ENCODE measurements around the gene PRICKLE4.

The PRICKLE4 gene

DNA sequence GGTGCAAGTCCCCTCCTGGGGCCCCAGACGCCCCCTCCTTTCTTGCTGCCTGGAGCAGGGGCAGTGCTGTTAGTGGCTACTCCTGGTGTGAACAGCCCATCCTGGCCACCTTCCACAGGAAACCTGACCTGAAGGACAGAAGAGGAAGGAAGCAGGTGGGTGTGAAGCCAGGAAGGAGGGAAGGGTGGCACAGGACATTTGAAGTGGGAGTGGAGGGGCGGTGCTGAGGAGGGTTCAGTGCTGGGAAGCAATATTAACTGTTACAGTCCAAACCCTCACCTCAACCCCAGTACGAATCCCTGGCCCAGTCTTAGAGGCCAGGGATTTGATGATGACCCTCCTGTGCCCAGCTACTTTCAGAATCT lies 766 bp downstream of the PRICKLE4 start:
- Histone ChIP-seq H3K4ac (ENCODE audit: low read depth in 1 of 2, low read length in 2 of 2) (no peak overlapping the region), H2BK5ac (ENCODE audit: low read depth, low read length, poor library complexity, severe bottlenecking) (no peak overlapping the region), H2BK120ac (ENCODE audit: low read depth, low read length) (no peak overlapping the region)

DNA sequence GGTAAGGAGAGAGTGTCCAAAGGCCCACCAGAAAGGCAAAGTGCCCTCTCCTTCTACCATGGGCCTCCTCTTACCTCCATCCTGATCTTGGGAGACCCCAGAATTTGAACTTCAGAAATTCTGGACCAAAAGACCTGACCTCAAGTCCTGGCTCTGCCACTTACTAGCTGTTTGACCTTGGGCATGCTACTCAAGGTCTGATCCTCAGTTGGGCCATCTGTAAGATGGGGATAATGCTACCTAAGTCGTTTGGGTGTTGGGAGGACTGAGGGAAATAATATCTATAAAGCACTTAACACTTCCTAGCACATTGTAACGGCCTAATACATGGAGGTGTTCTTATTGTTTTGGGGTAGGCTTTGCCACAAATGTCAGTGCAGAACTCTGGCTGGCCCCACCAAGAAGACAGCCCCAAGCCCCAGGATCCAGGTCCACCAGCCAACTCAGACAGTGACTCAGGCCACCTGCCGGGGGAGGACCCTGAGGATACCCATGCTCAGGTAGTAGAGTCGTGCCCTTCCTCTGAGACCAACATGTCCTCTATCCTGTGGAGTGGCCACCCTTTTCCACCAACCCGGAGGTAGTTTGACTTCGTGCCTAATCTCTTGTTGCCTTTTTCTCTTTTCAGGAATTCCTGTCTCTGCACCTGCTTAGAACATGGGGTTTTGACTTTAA lies 2.7 kb downstream of the PRICKLE4 start:
- H2BK5ac ChIP-seq (ENCODE audit: low read depth, low read length, poor library complexity, severe bottlenecking): no peak overlapping the region
- H3K23ac ChIP-seq (ENCODE audit: low read length in 2 of 2): no peak overlapping the region
- H3K14ac ChIP-seq (ENCODE audit: low read length in 2 of 2): no peak overlapping the region
- WGBS: 85% methylated on average over 5 of the region's 6 CpGs
- no peak overlapping the region for H3K9ac ChIP-seq (ENCODE audit: low read length)
- no peak overlapping the region for H3K18ac ChIP-seq (ENCODE audit: low read depth in 1 of 2, low read length in 2 of 2)
- no peak overlapping the region for H2BK120ac ChIP-seq (ENCODE audit: low read depth, low read length)
- no peak overlapping the region for H2BK12ac ChIP-seq (ENCODE audit: low read length in 2 of 2)
- H3K4me2 ChIP-seq (ENCODE audit: low read length, poor library complexity, severe bottlenecking): no peak overlapping the region
- no peak for DNase-seq
- H4K8ac ChIP-seq (ENCODE audit: low read length): no peak overlapping the region
- H3K4ac ChIP-seq (ENCODE audit: low read depth in 1 of 2, low read length in 2 of 2): no peak overlapping the region
- H2AK5ac ChIP-seq (ENCODE audit: low read length, severe bottlenecking): no peak overlapping the region
- H3K79me1 ChIP-seq (replicated peaks; ENCODE audit: low read length, poor library complexity, severe bottlenecking): peaks cover 16% of the 10 kb centered on the region
- H2BK15ac ChIP-seq (ENCODE audit: low read depth, poor library complexity, severe bottlenecking): no peak overlapping the region
- peaks cover 20% of the 10 kb centered on the region for H3K4me1 ChIP-seq (ENCODE audit: control insufficient read depth, insufficient read depth, low read depth, low read length)
- H3K27me3 ChIP-seq (ENCODE audit: control insufficient read depth in 1 of 2, insufficient read depth in 1 of 2, low read length in 2 of 2): no peaks in the 10 kb centered on the region
- no peaks in the 10 kb centered on the region for H3K36me3 ChIP-seq (ENCODE audit: control insufficient read depth in 1 of 2, insufficient read depth in 2 of 2, low read depth in 1 of 2, low read length in 2 of 2)
- H4K91ac ChIP-seq (ENCODE audit: low read length): no peak overlapping the region
- H3K4me3 ChIP-seq (ENCODE audit: insufficient read depth in 1 of 2, low read depth in 1 of 2, low read length in 2 of 2): peak overlapping the region in 1 of 2 experiments; percentile 18
- no peaks in the 10 kb centered on the region for H3K9me3 ChIP-seq (ENCODE audit: control insufficient read depth, low read length)
- no peak overlapping the region for H3K27ac ChIP-seq (ENCODE audit: low read length, poor library complexity, severe bottlenecking)
- no peak overlapping the region for H2AFZ ChIP-seq (ENCODE audit: low read depth, low read length)

More for the DNA sequence above, 766 bp downstream of the PRICKLE4 start:
- no peak overlapping the region for H2AFZ ChIP-seq (ENCODE audit: low read depth, low read length)
- no peak for DNase-seq
- H2BK15ac ChIP-seq (ENCODE audit: low read depth, poor library complexity, severe bottlenecking): no peak overlapping the region
- peaks cover 5 to 14% of the 10 kb centered on the region in 2 experiments for H3K36me3 ChIP-seq (ENCODE audit: control insufficient read depth in 1 of 2, insufficient read depth in 2 of 2, low read depth in 1 of 2, low read length in 2 of 2)
- no peak overlapping the region for H2AK5ac ChIP-seq (ENCODE audit: low read length, severe bottlenecking)
- H3K9me3 ChIP-seq (ENCODE audit: control insufficient read depth, low read length): no peaks in the 10 kb centered on the region
- no peak overlapping the region for H4K8ac ChIP-seq (ENCODE audit: low read length)
- H3K27me3 ChIP-seq (ENCODE audit: control insufficient read depth in 1 of 2, insufficient read depth in 1 of 2, low read length in 2 of 2): no peaks in the 10 kb centered on the region
- H3K4me3 ChIP-seq (ENCODE audit: insufficient read depth in 1 of 2, low read depth in 1 of 2, low read length in 2 of 2): peak overlapping the region in 1 of 2 experiments; percentile 77
- no peak overlapping the region for H3K14ac ChIP-seq (ENCODE audit: low read length in 2 of 2)
- peaks cover 20% of the 10 kb centered on the region for H3K4me1 ChIP-seq (ENCODE audit: control insufficient read depth, insufficient read depth, low read depth, low read length)
- 48% methylated on average over 2 of the region's 3 CpGs for WGBS
- no peak overlapping the region for H3K23ac ChIP-seq (ENCODE audit: low read length in 2 of 2)
- H3K27ac ChIP-seq (ENCODE audit: low read length, poor library complexity, severe bottlenecking): no peak overlapping the region
- no peak overlapping the region for H3K4me2 ChIP-seq (ENCODE audit: low read length, poor library complexity, severe bottlenecking)
- peaks cover 17% of the 10 kb centered on the region for H3K79me1 ChIP-seq (replicated peaks; ENCODE audit: low read length, poor library complexity, severe bottlenecking)
- H3K9ac ChIP-seq (ENCODE audit: low read length): no peak overlapping the region
- peak overlapping the region in 1 of 2 experiments; percentile 45 for H2BK12ac ChIP-seq (ENCODE audit: low read length in 2 of 2)
- H4K91ac ChIP-seq (ENCODE audit: low read length): no peak overlapping the region
- H3K18ac ChIP-seq (ENCODE audit: low read depth in 1 of 2, low read length in 2 of 2): no peak overlapping the region

- WGBS: 54% methylated on average over 3 of the region's 5 CpGs
- H3K4me2 ChIP-seq (ENCODE audit: low read length, poor library complexity, severe bottlenecking): no peak overlapping the region
- no peaks in the 10 kb centered on the region for H3K9me3 ChIP-seq (ENCODE audit: control insufficient read depth, low read length)
- DNase-seq: no peak
- no peak overlapping the region for H3K4ac ChIP-seq (ENCODE audit: low read depth in 1 of 2, low read length in 2 of 2)
- no peak overlapping the region for H3K9ac ChIP-seq (ENCODE audit: low read length)
- no peak overlapping the region for H3K18ac ChIP-seq (ENCODE audit: low read depth in 1 of 2, low read length in 2 of 2)
- no peak overlapping the region for H2BK15ac ChIP-seq (ENCODE audit: low read depth, poor library complexity, severe bottlenecking)
- no peak overlapping the region for H2BK120ac ChIP-seq (ENCODE audit: low read depth, low read length)
- no peak overlapping the region for H2BK12ac ChIP-seq (ENCODE audit: low read length in 2 of 2)
- no peak overlapping the region for H4K91ac ChIP-seq (ENCODE audit: low read length)
- H2AK5ac ChIP-seq (ENCODE audit: low read length, severe bottlenecking): no peak overlapping the region
- no peak overlapping the region for H3K23ac ChIP-seq (ENCODE audit: low read length in 2 of 2)
- no peak overlapping the region for H3K27ac ChIP-seq (ENCODE audit: low read length, poor library complexity, severe bottlenecking)
- H2BK5ac ChIP-seq (ENCODE audit: low read depth, low read length, poor library complexity, severe bottlenecking): no peak overlapping the region
- peaks cover 21% of the 10 kb centered on the region for H3K4me1 ChIP-seq (ENCODE audit: control insufficient read depth, insufficient read depth, low read depth, low read length)
- peaks cover 0 to 9% of the 10 kb centered on the region in 2 experiments for H3K36me3 ChIP-seq (ENCODE audit: control insufficient read depth in 1 of 2, insufficient read depth in 2 of 2, low read depth in 1 of 2, low read length in 2 of 2)
- no peak overlapping the region for H3K4me3 ChIP-seq (ENCODE audit: insufficient read depth in 1 of 2, low read depth in 1 of 2, low read length in 2 of 2)
- no peak overlapping the region for H2AFZ ChIP-seq (ENCODE audit: low read depth, low read length)
- H3K27me3 ChIP-seq (ENCODE audit: control insufficient read depth in 1 of 2, insufficient read depth in 1 of 2, low read length in 2 of 2): no peaks in the 10 kb centered on the region
- peaks cover 10% of the 10 kb centered on the region for H3K79me1 ChIP-seq (replicated peaks; ENCODE audit: low read length, poor library complexity, severe bottlenecking)
- H3K14ac ChIP-seq (ENCODE audit: low read length in 2 of 2): no peak overlapping the region
- no peak overlapping the region for H4K8ac ChIP-seq (ENCODE audit: low read length)
Measured at GRCh38 chr6:41784581-41785171, 4.1 kb downstream of the PRICKLE4 start.

DNA sequence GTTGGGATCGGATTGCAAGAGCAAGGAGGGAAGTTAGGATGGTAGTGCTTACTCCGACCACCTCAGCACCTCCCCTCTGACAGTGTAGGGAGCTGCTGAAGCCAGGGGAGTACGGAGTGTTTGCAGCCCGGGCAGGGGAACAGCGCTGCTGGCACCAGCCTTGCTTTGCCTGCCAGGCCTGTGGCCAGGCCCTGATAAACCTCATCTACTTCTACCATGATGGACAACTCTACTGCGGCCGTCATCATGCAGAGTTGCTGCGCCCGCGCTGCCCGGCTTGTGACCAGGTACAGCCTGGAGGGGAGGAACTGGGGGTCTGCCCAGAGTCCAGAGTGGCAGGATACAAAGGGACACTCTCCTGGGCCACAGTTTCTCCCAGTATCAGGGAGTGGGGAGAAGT lies 4.7 kb downstream of the PRICKLE4 start:
- Histone ChIP-seq H3K79me1 (replicated peaks; ENCODE audit: low read length, poor library complexity, severe bottlenecking) (peaks cover 13% of the 10 kb centered on the region), H4K8ac (ENCODE audit: low read length) (no peak overlapping the region), H2BK12ac (ENCODE audit: low read length in 2 of 2) (no peak overlapping the region), H3K4me1 (ENCODE audit: control insufficient read depth, insufficient read depth, low read depth, low read length) (peaks cover 23% of the 10 kb centered on the region), H2BK120ac (ENCODE audit: low read depth, low read length) (no peak overlapping the region), H3K9me3 (ENCODE audit: control insufficient read depth, low read length) (no peaks in the 10 kb centered on the region), H3K14ac (ENCODE audit: low read length in 2 of 2) (no peak overlapping the region), H3K9ac (ENCODE audit: low read length) (no peak overlapping the region), H3K18ac (ENCODE audit: low read depth in 1 of 2, low read length in 2 of 2) (no peak overlapping the region), H3K23ac (ENCODE audit: low read length in 2 of 2) (no peak overlapping the region), H2AFZ (ENCODE audit: low read depth, low read length) (no peak overlapping the region), H3K4me2 (ENCODE audit: low read length, poor library complexity, severe bottlenecking) (no peak overlapping the region), H4K91ac (ENCODE audit: low read length) (no peak overlapping the region), H3K27ac (ENCODE audit: low read length, poor library complexity, severe bottlenecking) (no peak overlapping the region), H3K4me3 (ENCODE audit: insufficient read depth in 1 of 2, low read depth in 1 of 2, low read length in 2 of 2) (no peak overlapping the region), H3K36me3 (ENCODE audit: control insufficient read depth in 1 of 2, insufficient read depth in 2 of 2, low read depth in 1 of 2, low read length in 2 of 2) (peaks cover 3 to 15% of the 10 kb centered on the region in 2 experiments), H2BK15ac (ENCODE audit: low read depth, poor library complexity, severe bottlenecking) (no peak overlapping the region), H3K27me3 (ENCODE audit: control insufficient read depth in 1 of 2, insufficient read depth in 1 of 2, low read length in 2 of 2) (no peaks in the 10 kb centered on the region), H3K4ac (ENCODE audit: low read depth in 1 of 2, low read length in 2 of 2) (no peak overlapping the region), H2AK5ac (ENCODE audit: low read length, severe bottlenecking) (no peak overlapping the region), H2BK5ac (ENCODE audit: low read depth, low read length, poor library complexity, severe bottlenecking) (no peak overlapping the region)
- 88% methylated on average over 11 of the region's 11 CpGs for WGBS
- DNase-seq: no peak
